ENCODE data around the gene MAPK14. TPM values are rescaled to one million over a fixed set of nuclear protein-coding genes. Genes with fewer than 3 reads are reported as not detected.
"Not testable (repeated sequence)": the region's sequence is repeated elsewhere in the genome, so short reads cannot be mapped to it uniquely, and the experiment has no call there.

The MAPK14 gene
- polyA plus RNA-seq (2014; cell fraction: cytosol; rRNA removed) = 28.5 and 29.4 TPM in 2 replicates
- polyA plus RNA-seq (2014; cell fraction: nucleus; rRNA removed) = 27.4 and 32.7 TPM in 2 replicates

DNA sequence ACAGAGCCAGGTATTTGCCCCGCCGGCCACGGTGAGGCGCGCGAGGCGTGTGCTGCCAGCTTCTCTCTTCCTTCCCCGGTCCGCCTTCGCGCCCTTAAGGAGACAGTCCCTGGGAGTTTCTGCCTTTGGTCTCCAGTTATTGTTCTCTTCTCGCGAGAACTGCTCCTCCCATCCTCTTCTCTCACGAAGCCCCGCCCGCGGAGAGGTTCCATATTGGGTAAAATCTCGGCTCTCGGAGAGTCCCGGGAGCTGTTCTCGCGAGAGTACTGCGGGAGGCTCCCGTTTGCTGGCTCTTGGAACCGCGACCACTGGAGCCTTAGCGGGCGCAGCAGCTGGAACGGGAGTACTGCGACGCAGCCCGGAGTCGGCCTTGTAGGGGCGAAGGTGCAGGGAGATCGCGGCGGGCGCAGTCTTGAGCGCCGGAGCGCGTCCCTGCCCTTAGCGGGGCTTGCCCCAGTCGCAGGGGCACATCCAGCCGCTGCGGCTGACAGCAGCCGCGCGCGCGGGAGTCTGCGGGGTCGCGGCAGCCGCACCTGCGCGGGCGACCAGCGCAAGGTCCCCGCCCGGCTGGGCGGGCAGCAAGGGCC lies at the start of gene MAPK14:
MAPK14 (plus strand) TSS at position 308 of the 587 bp plus-strand sequence. CDS start 350 bp downstream, outside the sequence.
- peak; percentile 100 for DNase-seq (ENCODE audit: low spot score)

GRCh38 chr6:35980126-35980525 lies 47.5 kb upstream of the MAPK14 start:
- not testable (repeated sequence) for DNase-seq (ENCODE audit: low spot score)

DNA sequence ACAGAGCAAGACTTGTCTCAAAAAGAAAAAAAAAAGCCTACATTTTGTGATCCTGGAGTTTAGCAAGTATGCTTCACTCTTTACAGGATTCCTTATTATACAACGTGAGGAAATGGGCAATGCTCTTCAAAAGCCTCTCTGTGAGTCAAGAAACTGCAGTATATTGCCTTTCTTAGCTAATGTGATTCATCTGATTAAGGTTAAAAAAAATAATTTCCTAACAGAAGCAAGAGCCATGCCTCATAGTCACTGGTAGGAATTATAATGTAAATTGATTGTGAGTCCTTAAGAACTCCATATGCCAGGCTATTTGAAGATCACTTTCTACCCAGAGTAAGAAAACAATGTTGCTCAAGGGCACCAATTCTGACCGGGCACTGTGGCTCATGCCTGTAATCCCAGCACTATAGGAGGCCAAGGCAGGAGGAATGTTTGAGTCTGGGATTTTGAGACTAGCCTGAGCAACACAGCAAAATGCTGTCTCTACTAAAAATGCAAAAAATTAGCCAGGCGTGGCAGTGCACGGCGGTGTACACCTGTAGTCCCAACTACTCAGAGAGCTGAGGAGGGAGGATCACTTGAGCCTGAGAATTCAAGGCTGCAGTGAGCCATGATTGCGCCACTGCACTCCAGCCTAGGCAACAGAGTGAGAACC lies 46.5 kb upstream of the MAPK14 start:
- DNase-seq (ENCODE audit: low spot score) = no peak

GRCh38 chr6:35984701-35985100 lies 42.9 kb upstream of the MAPK14 start:
- no peak for DNase-seq (ENCODE audit: low spot score)

DNA sequence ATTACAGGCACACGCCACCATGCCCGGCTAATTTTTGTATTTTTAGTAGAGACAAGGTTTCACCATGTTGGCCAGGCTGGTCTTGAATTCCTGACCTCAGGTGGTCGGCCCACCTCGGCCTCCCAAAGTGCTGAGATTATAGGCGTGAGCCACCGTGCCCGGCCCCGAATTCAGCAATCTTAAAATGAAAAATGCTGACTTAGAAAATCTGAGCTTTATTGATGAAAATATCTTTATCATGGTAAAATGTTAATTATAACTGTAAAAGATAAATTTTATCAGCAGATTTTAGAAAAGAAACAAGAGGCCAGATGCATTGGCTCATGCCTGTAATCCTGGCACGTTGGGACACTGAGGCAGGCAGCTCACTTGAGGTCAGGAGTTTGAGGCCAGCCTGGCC lies 39.6 kb upstream of the MAPK14 start:
- not testable (repeated sequence) for DNase-seq (ENCODE audit: low spot score)

GRCh38 chr6:35993150-35993549 lies 34.5 kb upstream of the MAPK14 start:
- DNase-seq (ENCODE audit: low spot score) = no peak

DNA sequence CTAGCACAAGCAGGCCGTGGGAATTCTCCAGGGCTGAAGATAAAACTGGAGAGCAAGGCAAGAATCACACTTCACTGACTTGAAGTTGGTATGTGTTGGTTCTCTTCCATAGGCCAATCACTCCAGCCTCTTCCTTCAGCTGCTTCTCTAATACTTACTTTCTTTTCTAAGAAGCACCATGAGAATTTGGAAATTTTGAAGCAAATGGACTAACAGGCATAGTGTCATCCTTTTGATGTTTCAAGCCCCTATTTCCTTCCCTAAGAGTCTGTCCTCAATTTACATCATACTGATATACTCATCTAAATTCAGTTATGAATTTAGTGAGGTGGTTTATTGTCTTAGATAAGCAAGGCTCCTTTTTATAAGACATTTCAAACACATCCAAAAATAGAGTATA lies 27.2 kb upstream of the MAPK14 start:
- no peak for DNase-seq (ENCODE audit: low spot score)

GRCh38 chr6:36015666-36016065 lies 11.9 kb upstream of the MAPK14 start:
- DNase-seq (ENCODE audit: low spot score) = no peak

- no peak for DNase-seq (ENCODE audit: low spot score)
Measured at GRCh38 chr6:36018339-36018738, 9.3 kb upstream of the MAPK14 start.

DNA sequence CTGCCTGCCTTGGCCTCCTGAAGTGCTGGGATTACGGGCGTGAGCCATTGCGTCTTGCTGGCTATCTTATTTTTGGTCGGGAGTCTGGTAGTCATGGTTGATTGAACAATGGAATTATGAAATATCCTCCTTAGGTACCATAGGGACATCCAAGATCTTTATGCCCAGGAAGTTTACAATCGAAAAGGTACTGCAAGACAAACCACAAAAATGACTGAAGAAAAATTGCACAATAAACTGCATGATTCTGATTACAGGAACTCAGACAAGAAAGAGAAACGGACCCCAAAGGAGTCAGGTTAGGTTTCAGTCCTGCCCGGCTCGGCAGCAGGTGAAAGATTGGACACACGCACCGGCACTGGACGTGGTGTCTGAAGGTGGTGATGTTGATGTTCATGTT lies 8.4 kb upstream of the MAPK14 start:
- DNase-seq (ENCODE audit: low spot score) = no peak

- DNase-seq (ENCODE audit: low spot score) = no peak
Measured at GRCh38 chr6:36020154-36020553, 7.5 kb upstream of the MAPK14 start.

DNA sequence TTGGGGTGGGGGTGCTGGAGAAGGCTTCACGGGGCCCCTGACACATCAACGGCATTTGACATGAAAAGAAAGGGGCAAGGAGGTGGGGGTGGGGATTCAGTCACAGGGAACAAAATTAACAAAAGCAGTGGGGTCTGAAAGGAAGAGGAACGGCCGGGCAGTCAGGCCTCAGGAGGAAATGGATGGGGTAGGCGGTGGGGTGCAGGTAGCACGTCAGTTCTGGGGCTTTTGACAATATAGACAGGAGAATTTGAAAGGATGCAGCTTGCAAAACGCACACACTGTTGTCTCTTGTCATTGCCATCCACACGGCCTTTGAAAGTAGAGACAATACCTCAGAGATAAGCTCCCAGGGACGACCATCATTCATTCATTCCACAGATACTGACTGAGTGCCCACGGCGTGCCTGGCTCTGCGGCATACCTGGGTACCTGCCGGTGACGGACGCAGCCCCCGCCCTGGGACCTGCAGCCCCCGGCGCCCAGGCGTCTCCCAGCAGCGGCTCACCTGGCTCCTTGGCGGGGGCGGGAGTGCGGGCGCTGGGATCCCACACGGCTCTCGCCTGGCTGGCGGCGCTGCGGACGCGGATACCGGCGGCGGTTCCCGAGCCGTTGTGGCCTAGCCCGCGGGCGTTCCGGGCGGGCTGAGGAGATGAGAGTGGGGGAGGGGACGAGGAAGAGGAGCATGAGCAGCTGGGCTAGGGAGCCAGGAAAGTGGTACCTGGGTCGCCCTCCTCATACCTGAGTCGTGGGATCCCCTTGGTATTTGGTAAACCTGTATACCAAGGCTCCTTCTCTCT lies 3.4 kb upstream of the MAPK14 start, which contains the start of gene SLC26A8:
SLC26A8 (minus strand) TSS at position 646 of the 800 bp plus-strand sequence. CDS start 4,934 bp downstream, outside the sequence.
- no peak for DNase-seq (ENCODE audit: low spot score)

- DNase-seq (ENCODE audit: low spot score) = no peak
Measured at GRCh38 chr6:36025260-36025931, 2.2 kb upstream of the MAPK14 start.

DNA sequence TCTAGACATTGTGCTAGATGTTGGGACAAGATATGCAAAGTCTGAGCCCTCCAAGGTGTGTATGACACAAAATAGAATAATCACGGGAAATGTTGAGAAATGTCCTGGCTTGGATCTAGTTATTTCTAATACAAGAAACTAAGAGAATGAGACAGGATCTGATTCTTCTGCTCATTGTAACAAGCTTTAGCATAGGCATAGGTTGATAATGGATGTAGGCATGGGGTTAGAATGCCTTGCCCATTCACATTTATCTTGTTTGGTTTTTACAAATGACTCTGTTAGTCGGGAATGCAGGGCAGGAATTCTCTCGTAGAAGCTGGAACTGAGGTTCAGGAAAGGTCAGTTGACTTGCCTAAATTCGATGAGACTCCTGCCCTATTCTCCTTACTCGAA lies 1.7 kb upstream of the MAPK14 start:
- DNase-seq (ENCODE audit: low spot score) = no peak

- DNase-seq (ENCODE audit: low spot score) = peak; percentile 50
Measured at GRCh38 chr6:36028088-36028876, 674 bp downstream of the MAPK14 start.

DNA sequence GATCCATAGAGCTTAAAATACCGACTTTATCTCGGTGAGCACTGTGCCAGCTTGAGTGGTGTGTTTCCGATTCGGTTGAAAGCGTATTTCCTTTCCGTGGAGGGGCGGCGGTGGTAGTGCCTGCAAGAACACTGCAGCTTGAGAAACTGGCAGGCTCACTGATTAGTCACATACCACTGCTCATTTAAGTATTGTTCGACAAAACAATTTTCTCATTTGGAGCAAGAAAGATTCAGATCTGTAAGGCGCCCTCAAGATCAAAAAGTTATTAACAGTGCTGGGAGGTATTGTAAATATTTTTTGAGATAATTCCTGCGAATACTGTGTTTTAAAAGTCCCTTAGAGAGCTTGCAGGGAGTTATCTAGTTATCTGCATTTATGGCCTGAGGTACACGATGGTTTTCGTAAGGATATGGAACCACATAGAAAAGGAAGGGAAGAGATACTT lies 1.3 kb downstream of the MAPK14 start:
- peak; percentile 50 for DNase-seq (ENCODE audit: low spot score)

DNA sequence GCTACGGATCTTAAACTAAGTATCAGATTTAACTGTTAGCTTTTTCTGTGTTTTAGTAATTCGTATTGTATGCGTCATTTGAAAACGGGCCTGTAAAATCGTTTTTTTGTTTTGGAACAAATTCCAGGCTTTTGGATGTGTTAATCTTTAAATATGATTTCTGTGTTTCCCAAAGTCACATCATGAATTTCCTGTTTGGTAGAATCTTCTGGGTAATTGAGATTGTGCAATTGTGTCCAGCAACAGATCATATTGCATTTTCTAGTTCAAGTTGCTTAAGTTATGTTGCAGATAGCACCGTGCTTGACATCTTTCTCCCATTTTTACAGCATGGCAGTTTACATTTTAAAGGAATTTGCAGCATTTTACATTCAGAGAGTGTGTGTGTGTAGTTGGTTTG lies 1.9 kb downstream of the MAPK14 start:
- no peak for DNase-seq (ENCODE audit: low spot score)

DNA sequence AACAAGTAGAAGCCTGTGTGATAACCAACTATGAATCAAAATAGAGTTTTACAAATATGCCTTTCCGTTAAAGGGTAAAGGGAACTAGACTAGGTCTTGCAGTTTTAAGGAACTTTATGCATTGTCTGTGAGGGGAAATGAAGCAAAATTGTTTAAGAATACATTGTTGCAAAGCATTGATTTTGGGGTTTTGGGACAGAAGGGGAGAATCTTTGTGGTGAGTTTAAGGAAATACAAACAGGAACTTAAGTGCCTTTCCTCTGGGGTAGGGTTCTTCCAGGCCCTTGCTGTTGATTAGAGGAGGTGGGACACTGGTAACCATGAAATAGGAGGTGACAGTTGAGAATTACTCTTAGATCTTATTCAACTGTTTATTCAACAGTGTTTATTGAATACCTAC lies 4.7 kb downstream of the MAPK14 start:
- DNase-seq (ENCODE audit: low spot score) = no peak

DNA sequence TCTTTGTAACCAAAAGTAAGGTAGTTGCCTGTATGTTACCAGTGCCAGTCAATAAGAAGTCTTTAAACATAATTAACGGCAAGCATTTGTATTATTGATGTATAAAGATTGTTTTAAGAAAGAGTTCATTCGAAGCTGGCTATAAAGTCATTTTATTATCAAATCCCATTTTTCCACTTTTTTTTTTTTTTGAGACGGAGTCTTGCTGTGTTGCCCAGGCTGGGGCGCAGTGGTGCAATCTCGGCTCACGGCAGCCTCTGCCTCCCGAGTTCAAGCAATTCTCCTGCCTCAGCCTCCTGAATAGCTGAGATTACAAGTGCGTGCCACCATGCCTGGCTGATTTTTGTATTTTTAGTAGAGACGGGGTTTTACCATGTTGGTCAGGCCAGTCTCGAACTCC lies 5.5 kb downstream of the MAPK14 start:
- not testable (repeated sequence) for DNase-seq (ENCODE audit: low spot score)

- no peak for DNase-seq (ENCODE audit: low spot score)
Measured at GRCh38 chr6:36033935-36034334, 6.3 kb downstream of the MAPK14 start.

GRCh38 chr6:36034441-36034840 lies 6.8 kb downstream of the MAPK14 start:
- DNase-seq (ENCODE audit: low spot score) = no peak

All from SK-N-DZ (cell line).